BE2C (cell line): Measurements from ENCODE around the gene DSCAM.

Source experiments
- DNase-seq: peaks from one replicate; pipeline ENCODE4 v3.0.0-alpha.2; 2020
- H3K27me3 ChIP-seq: fragments of 250-450 bp; sonication (Bioruptor Pico); 2 replicates; pipeline ENCODE4 v1.5.1; 2020; ENCODE audit warnings: mild to moderate bottlenecking
- H3K36me3 ChIP-seq: fragments of 250-450 bp; sonication (Bioruptor Pico); 2 replicates; pipeline ENCODE4 v1.5.1; 2020; ENCODE audit warnings: mild to moderate bottlenecking
- H3K4me1 ChIP-seq: fragments of 250-450 bp; sonication (Bioruptor Pico); 2 replicates; pipeline ENCODE4 v1.5.1; 2020
- H3K4me3 ChIP-seq: 2 replicates; pipeline ENCODE4 v1.5.1; 2011; ENCODE audit warnings: low read depth, low read length
- H3K9me3 ChIP-seq: fragments of 250-450 bp; sonication (Bioruptor Pico); 2 replicates; pipeline ENCODE4 v1.5.1; 2020
- CTCF ChIP-seq: IDR thresholded peaks from 2 replicates; pipeline ENCODE4 v1.5.1; 2012; ENCODE audit warnings: mild to moderate bottlenecking, low read depth, low read length

Gene DSCAM

GRCh38 chr21:40706806-40707655 lies 139.9 kb downstream of the DSCAM start:
- Histone ChIP-seq H3K4me1 (no peaks in the 10 kb centered on the region), H3K36me3 (no peaks in the 10 kb centered on the region), H3K9me3 (no peaks in the 10 kb centered on the region; the same call in 1 of the 2 replicates), H3K27me3 (no peaks in the 10 kb centered on the region), H3K4me3 (no peak overlapping the region)
- no peak for DNase-seq
- no peak for TF ChIP-seq CTCF

- Histone ChIP-seq H3K36me3 (no peaks in the 10 kb centered on the region), H3K27me3 (no peaks in the 10 kb centered on the region), H3K9me3 (no peaks in the 10 kb centered on the region; the same call in 1 of the 2 replicates), H3K4me3 (no peak overlapping the region), H3K4me1 (no peaks in the 10 kb centered on the region)
- no peak for DNase-seq
- TF ChIP-seq CTCF = no peak
Measured at GRCh38 chr21:40706176-40706575, 140.8 kb downstream of the DSCAM start.

GRCh38 chr21:40704141-40704540 lies 142.8 kb downstream of the DSCAM start:
- no peak for TF ChIP-seq CTCF
- H3K27me3 ChIP-seq = no peaks in the 10 kb centered on the region

GRCh38 chr21:40699366-40699765 lies 147.6 kb downstream of the DSCAM start:
- Histone ChIP-seq H3K36me3 (no peaks in the 10 kb centered on the region), H3K4me3 (no peak overlapping the region), H3K4me1 (no peaks in the 10 kb centered on the region), H3K27me3 (no peaks in the 10 kb centered on the region), H3K9me3 (no peaks in the 10 kb centered on the region)
- DNase-seq = no peak
- no peak for TF ChIP-seq CTCF

More at GRCh38 chr21:40704141-40704540, 142.8 kb downstream of the DSCAM start:
- DNase-seq = no peak
- no peak overlapping the region for H3K4me3 ChIP-seq
- no peaks in the 10 kb centered on the region for H3K4me1 ChIP-seq
- H3K9me3 ChIP-seq = no peaks in the 10 kb centered on the region; the same call in 1 of the 2 replicates
- no peaks in the 10 kb centered on the region for H3K36me3 ChIP-seq

GRCh38 chr21:40696246-40696645 lies 150.7 kb downstream of the DSCAM start:
- no peak for DNase-seq
- H3K9me3 ChIP-seq = no peaks in the 10 kb centered on the region
- H3K4me1 ChIP-seq = no peaks in the 10 kb centered on the region
- H3K36me3 ChIP-seq = no peaks in the 10 kb centered on the region
- no peak overlapping the region for H3K4me3 ChIP-seq
- no peak for TF ChIP-seq CTCF
- H3K27me3 ChIP-seq = no peaks in the 10 kb centered on the region

GRCh38 chr21:40689840-40690360 lies 157.1 kb downstream of the DSCAM start:
- no peaks in the 10 kb centered on the region for H3K36me3 ChIP-seq
- no peak overlapping the region for H3K4me3 ChIP-seq
- no peaks in the 10 kb centered on the region for H3K4me1 ChIP-seq
- no peaks in the 10 kb centered on the region for H3K27me3 ChIP-seq
- DNase-seq = no peak
- no peaks in the 10 kb centered on the region for H3K9me3 ChIP-seq
- no peak for TF ChIP-seq CTCF
